ENCODE data around the gene KATNB1.

Gene KATNB1

DNA sequence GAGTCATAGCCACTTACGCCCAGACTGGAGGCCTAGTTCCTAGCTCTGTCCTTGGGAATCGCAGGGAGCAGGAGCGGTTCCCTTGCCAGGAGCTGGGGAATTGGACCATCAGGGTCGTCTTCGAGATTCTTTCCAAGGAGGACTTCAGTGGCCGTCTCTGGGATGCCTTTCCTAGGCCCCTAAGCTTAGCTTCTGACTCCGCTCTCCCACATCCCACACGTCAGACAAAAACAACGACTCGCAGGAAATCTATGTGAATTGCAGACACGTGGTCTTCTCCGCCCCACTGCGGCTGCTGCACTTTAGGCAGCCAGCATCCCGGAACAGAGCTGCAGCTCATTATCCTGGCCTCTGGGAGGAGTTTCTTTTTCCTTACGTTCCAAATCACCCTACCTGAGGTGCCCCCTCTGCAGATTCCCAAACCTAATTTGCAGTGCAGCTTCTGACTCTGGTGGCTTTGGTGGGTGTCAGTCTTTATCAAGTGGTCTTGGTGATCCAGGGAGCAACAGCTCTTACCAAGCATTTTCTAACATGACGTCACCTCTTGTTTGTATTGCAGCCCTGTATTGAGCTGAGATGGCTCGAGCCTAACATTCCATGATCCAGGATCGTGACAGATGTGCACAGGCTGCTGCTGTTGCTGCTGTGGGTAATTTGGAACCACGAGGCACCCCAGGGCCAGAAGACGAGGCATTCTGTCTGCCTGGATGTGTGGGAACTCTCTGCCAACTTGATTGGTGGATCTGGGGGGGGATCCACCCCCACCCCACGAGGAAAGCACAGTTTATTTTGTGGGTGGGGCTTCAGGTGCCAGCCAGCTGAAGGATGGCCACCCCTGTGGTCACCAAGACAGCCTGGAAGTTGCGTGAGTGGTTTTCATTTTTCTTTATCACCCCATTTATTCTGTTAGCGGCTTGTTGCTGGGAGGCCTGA, 1.1 kb downstream of the KATNB1 start:
- H3K36me3 ChIP-seq = peaks cover 13% of the 10 kb centered on the region
- no peaks in the 10 kb centered on the region for H3K4me1 ChIP-seq
- no peaks in the 10 kb centered on the region for H3K27me3 ChIP-seq
- H3K4me3 ChIP-seq (ENCODE audit: low read depth, low read length) = peak overlapping the region; percentile 90
- peak; percentile 62 for DNase-seq
- no peaks in the 10 kb centered on the region for H3K9me3 ChIP-seq
- peak; percentile 13; the same call in 1 of the 2 replicates for TF ChIP-seq CTCF (IDR thresholded peaks at IDR 0.05; ENCODE audit: low read depth, low read length)

- no peak for DNase-seq
- H3K36me3 ChIP-seq = peaks cover 28% of the 10 kb centered on the region
- H3K4me1 ChIP-seq = no peaks in the 10 kb centered on the region
- no peak overlapping the region for H3K4me3 ChIP-seq (ENCODE audit: low read depth, low read length)
- H3K27me3 ChIP-seq = no peaks in the 10 kb centered on the region
- no peak for TF ChIP-seq CTCF (IDR thresholded peaks at IDR 0.05; ENCODE audit: low read depth, low read length)
- no peaks in the 10 kb centered on the region for H3K9me3 ChIP-seq
Observed at GRCh38 chr16:57738844-57739243, 3.3 kb downstream of the KATNB1 start.

GRCh38 chr16:57739756-57740422, 4.3 kb downstream of the KATNB1 start:
- no peak for DNase-seq
- TF ChIP-seq CTCF (IDR thresholded peaks at IDR 0.05; ENCODE audit: low read depth, low read length) = no peak
- Histone ChIP-seq H3K9me3 (no peaks in the 10 kb centered on the region), H3K36me3 (peaks cover 29% of the 10 kb centered on the region), H3K4me3 (ENCODE audit: low read depth, low read length) (no peak overlapping the region), H3K4me1 (no peaks in the 10 kb centered on the region), H3K27me3 (no peaks in the 10 kb centered on the region)

DNA sequence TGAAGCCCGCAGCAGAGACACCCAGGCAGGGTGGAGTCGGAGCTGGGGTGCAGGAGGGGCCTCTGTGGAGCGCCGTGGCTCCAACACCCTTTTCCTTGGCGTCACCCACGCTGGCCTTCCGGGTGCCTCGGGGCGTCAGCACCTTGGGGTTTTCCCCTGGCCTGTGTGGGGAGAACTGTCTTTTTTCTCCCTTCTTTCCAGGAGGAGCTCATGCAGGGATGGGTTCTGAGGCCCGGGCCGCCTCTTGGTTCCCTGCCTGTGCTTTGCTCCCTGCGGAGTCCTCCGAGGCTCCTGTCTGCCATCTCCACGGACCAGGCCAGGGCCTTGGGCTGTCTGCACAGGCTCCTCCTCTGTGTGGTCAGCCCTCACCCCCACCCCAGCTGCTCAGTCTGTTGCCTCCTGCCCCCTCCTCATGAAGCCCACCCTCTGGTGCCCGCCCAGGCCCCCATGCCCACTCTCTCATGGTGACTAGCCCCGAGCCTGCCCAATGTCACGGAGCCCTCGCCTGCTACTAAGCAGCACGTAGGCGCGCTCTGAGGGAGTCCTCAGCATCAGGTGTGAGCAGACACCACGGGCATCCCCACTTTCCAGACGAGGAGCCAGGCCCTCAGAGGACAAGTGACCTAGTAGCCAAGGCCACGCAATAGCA, 5.0 kb downstream of the KATNB1 start:
- Histone ChIP-seq H3K27me3 (no peaks in the 10 kb centered on the region), H3K4me1 (no peaks in the 10 kb centered on the region), H3K36me3 (peaks cover 29% of the 10 kb centered on the region), H3K9me3 (no peaks in the 10 kb centered on the region), H3K4me3 (ENCODE audit: low read depth, low read length) (no peak overlapping the region)
- no peak for DNase-seq
- TF ChIP-seq CTCF (IDR thresholded peaks at IDR 0.05; ENCODE audit: low read depth, low read length) = no peak

DNA sequence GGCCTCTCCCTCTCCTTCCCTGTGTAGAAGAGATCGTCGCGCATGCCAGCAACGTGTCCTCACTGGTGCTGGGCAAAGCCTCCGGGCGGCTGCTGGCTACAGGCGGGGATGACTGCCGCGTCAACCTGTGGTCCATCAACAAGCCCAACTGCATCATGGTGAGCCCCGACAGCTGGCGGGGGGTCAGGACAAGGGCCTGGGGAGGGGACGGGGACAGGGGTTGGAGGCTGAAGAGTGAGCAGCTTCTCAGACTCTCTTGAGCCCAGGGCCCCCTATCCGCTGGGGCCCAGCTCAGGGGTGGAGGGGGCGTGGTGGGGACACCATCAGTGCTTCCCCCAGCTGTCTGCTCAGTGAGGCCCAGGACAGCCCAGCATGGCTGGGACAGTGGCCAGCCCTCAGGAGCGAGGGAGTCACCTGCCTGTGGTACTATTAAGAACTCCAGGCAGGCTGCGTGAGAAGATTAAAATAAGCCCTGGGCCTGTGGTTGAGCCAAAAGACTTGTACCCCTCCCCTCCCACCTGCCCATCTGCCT, 6.2 kb downstream of the KATNB1 start:
- DNase-seq = no peak
- Histone ChIP-seq H3K27me3 (no peaks in the 10 kb centered on the region), H3K9me3 (no peaks in the 10 kb centered on the region), H3K4me3 (ENCODE audit: low read depth, low read length) (no peak overlapping the region), H3K36me3 (peaks cover 29% of the 10 kb centered on the region), H3K4me1 (no peaks in the 10 kb centered on the region)
- TF ChIP-seq CTCF (IDR thresholded peaks at IDR 0.05; ENCODE audit: low read depth, low read length) = no peak

Measured in BE2C (cell line).